OCI-LY1 (cell line): ENCODE measurements around the gene CSRP1.

Experiments
- H2AFZ ChIP-seq: fragments of 200-600 bp; sonication (generic), shearing (Covaris generic); 2 replicates; pipeline ENCODE4 v1.6.0; 2014; ENCODE audit warnings: antibody characterized with exemption, mild to moderate bottlenecking, low read length
- H3F3A ChIP-seq: fragments of 200-600 bp; sonication (generic), shearing (Covaris generic); 2 replicates; pipeline ENCODE4 v1.6.0; 2014; ENCODE audit warnings: mild to moderate bottlenecking, antibody characterized with exemption, low read length, moderate library complexity; ENCODE audit not compliant: insufficient read depth
- H3K27ac ChIP-seq: fragments of 200-600 bp; sonication (generic); 2 replicates; pipeline ENCODE4 v1.5.1; 2014; ENCODE audit warnings: low read length, mixed run types, mild to moderate bottlenecking, low read depth; ENCODE audit not compliant: poor library complexity, severe bottlenecking
- H3K27me3 ChIP-seq: fragments of 200-600 bp; sonication (generic); 2 replicates; pipeline ENCODE4 v1.6.0; 2014; ENCODE audit warnings: antibody characterized with exemption, mild to moderate bottlenecking, low read length, moderate library complexity; ENCODE audit not compliant: insufficient read depth
- H3K36me3 ChIP-seq: fragments of 200-600 bp; sonication (generic); 2 replicates; pipeline ENCODE4 v1.6.1; 2014; ENCODE audit warnings: mild to moderate bottlenecking, antibody characterized with exemption, low read length, moderate library complexity, mixed read lengths; ENCODE audit not compliant: insufficient read depth
- H3K4me1 ChIP-seq: fragments of 200-600 bp; sonication (generic); 2 replicates; pipeline ENCODE4 v1.5.1; 2014; ENCODE audit warnings: mild to moderate bottlenecking, low read length, moderate library complexity; ENCODE audit not compliant: insufficient read depth, severe bottlenecking
- H3K4me2 ChIP-seq: fragments of 200-600 bp; sonication (generic), shearing (Covaris generic); 2 replicates; pipeline ENCODE4 v1.6.1; 2014; ENCODE audit warnings: low read length
- H3K4me3 ChIP-seq: fragments of 200-600 bp; sonication (generic); 2 replicates; pipeline ENCODE4 v1.5.1; 2014; ENCODE audit warnings: low read length, low read depth, mild to moderate bottlenecking, mixed read lengths; ENCODE audit not compliant: poor library complexity, severe bottlenecking
- H3K79me2 ChIP-seq: fragments of 200-600 bp; shearing (Covaris generic); 2 replicates; pipeline ENCODE4 v1.6.1; 2016; ENCODE audit warnings: mixed run types, low read length, mixed read lengths; ENCODE audit not compliant: insufficient read depth
- H3K9ac ChIP-seq: fragments of 200-600 bp; sonication (generic), shearing (Covaris generic); 2 replicates; pipeline ENCODE4 v1.6.1; 2014; ENCODE audit warnings: mild to moderate bottlenecking, low read length, mixed read lengths
- H3K9me2 ChIP-seq: fragments of 200-600 bp; sonication (generic), shearing (Covaris generic); 2 replicates; pipeline ENCODE4 v1.6.1; 2014; ENCODE audit warnings: low read depth, mild to moderate bottlenecking, low read length, mixed read lengths
- H3K9me3 ChIP-seq: fragments of 200-600 bp; shearing (Covaris generic); 2 replicates; pipeline ENCODE4 v1.6.1; 2014; ENCODE audit warnings: low read length, mixed read lengths
- H4K20me1 ChIP-seq: fragments of 200-600 bp; sonication (generic), shearing (Covaris generic); 2 replicates; pipeline ENCODE4 v1.6.0; 2016; ENCODE audit warnings: mild to moderate bottlenecking, low read length; ENCODE audit not compliant: insufficient read depth
- CTCF ChIP-seq: fragments of 200-600 bp; sonication (generic), shearing (Covaris generic); IDR thresholded peaks from 2 replicates; pipeline ENCODE4 v1.5.1; 2017; ENCODE audit warnings: mild to moderate bottlenecking, antibody characterized with exemption, low read length, moderate library complexity, mixed read lengths
- EZH2 ChIP-seq: fragments of 200-600 bp; sonication (generic), shearing (Covaris generic); IDR thresholded peaks from 2 replicates; pipeline ENCODE4 v1.8.0; 2017; ENCODE audit warnings: borderline replicate concordance, mixed run types, mild to moderate bottlenecking, antibody characterized with exemption, low read length, moderate library complexity, mixed read lengths

CSRP1 gene

GRCh38 chr1:201530741-201531531, 24.0 kb upstream of the CSRP1 start:
- H3K4me1 ChIP-seq = no peaks in the 10 kb centered on the region
- H3K36me3 ChIP-seq = no peaks in the 10 kb centered on the region
- H3K4me2 ChIP-seq = no peak overlapping the region
- H3K27ac ChIP-seq = no peak overlapping the region
- H2AFZ ChIP-seq = no peak overlapping the region
- no peak overlapping the region for H3K9ac ChIP-seq
- no peaks in the 10 kb centered on the region for H3K79me2 ChIP-seq
- H3K9me3 ChIP-seq = no peaks in the 10 kb centered on the region
- H4K20me1 ChIP-seq = no peaks in the 10 kb centered on the region
- no peaks in the 10 kb centered on the region for H3K27me3 ChIP-seq
- no peak for TF ChIP-seq EZH2
- peak; percentile 66 for TF ChIP-seq CTCF
- H3F3A ChIP-seq = no peaks in the 10 kb centered on the region
- H3K4me3 ChIP-seq = no peak overlapping the region
- no peaks in the 10 kb centered on the region for H3K9me2 ChIP-seq

GRCh38 chr1:201528631-201529252, 21.8 kb upstream of the CSRP1 start:
- peaks cover 5% of the 10 kb centered on the region; the same call in 1 of the 2 replicates for H3K36me3 ChIP-seq
- H3K9ac ChIP-seq = no peak overlapping the region
- no peaks in the 10 kb centered on the region for H3K27me3 ChIP-seq
- no peaks in the 10 kb centered on the region for H4K20me1 ChIP-seq
- no peak overlapping the region for H3K4me3 ChIP-seq
- no peak overlapping the region for H2AFZ ChIP-seq
- no peaks in the 10 kb centered on the region for H3F3A ChIP-seq
- H3K9me2 ChIP-seq = no peaks in the 10 kb centered on the region
- H3K4me1 ChIP-seq = no peaks in the 10 kb centered on the region
- no peaks in the 10 kb centered on the region for H3K9me3 ChIP-seq
- H3K27ac ChIP-seq = no peak overlapping the region
- H3K79me2 ChIP-seq = no peaks in the 10 kb centered on the region
- no peak overlapping the region for H3K4me2 ChIP-seq
- TF ChIP-seq EZH2 = no peak
- no peak for TF ChIP-seq CTCF

- Histone ChIP-seq H4K20me1 (no peaks in the 10 kb centered on the region), H3F3A (no peaks in the 10 kb centered on the region), H3K27me3 (no peaks in the 10 kb centered on the region), H3K27ac (no peak overlapping the region), H3K9me2 (no peaks in the 10 kb centered on the region), H3K4me2 (no peak overlapping the region), H3K36me3 (peaks cover 5% of the 10 kb centered on the region; the same call in 1 of the 2 replicates), H3K4me3 (no peak overlapping the region), H3K79me2 (no peaks in the 10 kb centered on the region), H3K9ac (no peak overlapping the region), H2AFZ (no peak overlapping the region), H3K4me1 (no peaks in the 10 kb centered on the region), H3K9me3 (no peaks in the 10 kb centered on the region)
- TF ChIP-seq CTCF (no peak), EZH2 (no peak)
These were observed 21.0 kb upstream of the CSRP1 start for GRCh38 chr1:201527879-201528278.
